GM18526 (cell line): ENCODE data around the gene PSMD6.

Source experiments
- POLR2A ChIP-seq: IDR thresholded peaks from 3 replicates; pipeline ENCODE4 v1.6.1; 2011; ENCODE audit not compliant: insufficient read length; ENCODE audit errors: extremely low read depth

The PSMD6 gene

GRCh38 chr3:63961891-63962290 lies 61.4 kb downstream of the PSMD6 start:
- TF ChIP-seq POLR2A = no peak
